ENCODE results near the gene DOCK8.

GRCh38 chr9:331197-331596, 116.5 kb downstream of the DOCK8 start:
- TF ChIP-seq CTCF (IDR thresholded peaks at IDR 0.05 in 2 of 3, conservative IDR thresholded peaks at IDR 0.05 in 1 of 3; ENCODE audit: control insufficient read depth in 2 of 3, extremely low read depth in 1 of 3, insufficient read depth in 1 of 3, low read depth in 3 of 3, low read length in 3 of 3) (no peak), YY1 (IDR thresholded peaks at IDR 0.05; ENCODE audit: low read depth, low read length) (no peak), REST (IDR thresholded peaks at IDR 0.05; ENCODE audit: low read depth, low read length) (no peak), MAX (IDR thresholded peaks at IDR 0.05; ENCODE audit: low read depth, low read length) (no peak), PBX3 (IDR thresholded peaks at IDR 0.05; ENCODE audit: insufficient replicate concordance, low read depth, low read length) (no peak), SMC3 (IDR thresholded peaks at IDR 0.05; ENCODE audit: borderline replicate concordance, low read length) (no peak), EP300 (IDR thresholded peaks at IDR 0.05; ENCODE audit: borderline replicate concordance in 1 of 2, control insufficient read depth in 1 of 2, low read depth in 2 of 2, low read length in 2 of 2) (no peak), POLR2A (IDR thresholded peaks at IDR 0.05; ENCODE audit: low read depth, low read length) (no peak), CBFB (IDR thresholded peaks at IDR 0.05; ENCODE audit: low read depth) (no peak), EED (IDR thresholded peaks at IDR 0.05; ENCODE audit: low read depth) (no peak)

Measured in GM12878 (cell line).